IMR-90 (cell line): ENCODE measurements around the gene NSUN6. TPM values are rescaled to one million over a fixed set of nuclear protein-coding genes. Genes with fewer than 3 reads are reported as not detected.

Experiments used
- ATAC-seq: fragments of 200-7000 bp; cut with Tn5 transposase; 2 replicates; pipeline ENCODE4 v1.9.1; 2020; ENCODE audit warnings: low read depth, mild to moderate bottlenecking, moderate library complexity
- BruUV-seq: library from RNA; stranded (reverse); fragments of 400-500 nt; replicated peaks from 2 replicates; lab custom pipeline; 2021; lab: Mats Ljungman, UMichigan
- CTCF ChIA-PET: fragments of 300-600 bp; formaldehyde crosslinking; extraction: SDS; loops from one replicate; lab custom pipeline; 2021; ENCODE audit warnings: antibody characterized with exemption; lab: Yijun Ruan, JAX
- POLR2A ChIA-PET: fragments of 300-600 bp; sonication (Branson Sonifier 250); formaldehyde crosslinking; loops from one replicate; lab custom pipeline; 2022; ENCODE audit warnings: antibody characterized with exemption; ENCODE audit not compliant: unreplicated experiment; lab: Charles Lee
- DNase-seq: peaks from one replicate; pipeline ENCODE4 v3.0.0; 2013
- H2AFZ ChIP-seq: replicated peaks from 2 replicates; pipeline ENCODE3; 2013; ENCODE audit warnings: low read length, mild to moderate bottlenecking; ENCODE audit not compliant: poor library complexity
- H2AK5ac ChIP-seq: 2 replicates; pipeline ENCODE4 v1.6.1; 2013; ENCODE audit warnings: low read depth, low read length, inconsistent platforms
- H2AK9ac ChIP-seq: replicated peaks from 2 replicates; pipeline ENCODE3; 2013; ENCODE audit warnings: mild to moderate bottlenecking, low read depth, low read length, moderate library complexity; ENCODE audit not compliant: poor library complexity
- H2BK120ac ChIP-seq: 2 replicates; pipeline ENCODE4 v1.6.1; 2013; ENCODE audit warnings: low read depth, low read length, inconsistent platforms
- H2BK15ac ChIP-seq: 3 replicates; pipeline ENCODE4 v1.6.1; 2013; ENCODE audit warnings: low read depth, low read length, inconsistent platforms
- H2BK20ac ChIP-seq: 2 replicates; pipeline ENCODE4 v1.6.1; 2013; ENCODE audit warnings: low read depth, mild to moderate bottlenecking, inconsistent platforms, low read length, moderate library complexity
- H2BK5ac ChIP-seq: 2 replicates; pipeline ENCODE4 v1.6.1; 2013; ENCODE audit warnings: mild to moderate bottlenecking, low read depth, low read length, inconsistent platforms; ENCODE audit not compliant: poor library complexity, severe bottlenecking
- H3K14ac ChIP-seq: replicated peaks from 2 replicates; pipeline ENCODE4 v1.6.1; 2013; ENCODE audit warnings: low read depth, low read length, inconsistent platforms
- H3K18ac ChIP-seq: 2 replicates; pipeline ENCODE4 v1.6.1; 2013; ENCODE audit warnings: low read depth, low read length, control low read depth
- H3K23ac ChIP-seq: 2 replicates; pipeline ENCODE4 v1.6.1; 2013; ENCODE audit warnings: low read depth, low read length, inconsistent platforms
- H3K27ac ChIP-seq: 2 replicates; pipeline ENCODE4 v1.5.1; 2013; ENCODE audit warnings: mild to moderate bottlenecking, control low read depth, low read length; ENCODE audit not compliant: insufficient read depth
- H3K27me3 ChIP-seq: 2 replicates; pipeline ENCODE4 v1.6.1; 2013; ENCODE audit warnings: low read length; ENCODE audit not compliant: control insufficient read depth, insufficient read depth
- H3K36me3 ChIP-seq: 2 replicates; pipeline ENCODE4 v1.6.1; 2013; ENCODE audit warnings: low read length, mixed read lengths; ENCODE audit not compliant: control insufficient read depth, insufficient read depth
- H3K4ac ChIP-seq: 2 replicates; pipeline ENCODE4 v1.6.1; 2013; ENCODE audit warnings: low read depth, low read length, inconsistent platforms
- H3K4me1 ChIP-seq: 2 replicates; pipeline ENCODE4 v1.6.1; 2013; ENCODE audit warnings: low read length, mixed read lengths; ENCODE audit not compliant: control insufficient read depth, insufficient read depth
- H3K4me2 ChIP-seq: 2 replicates; pipeline ENCODE4 v1.6.1; 2013; ENCODE audit warnings: low read depth, mild to moderate bottlenecking, control low read depth, low read length, moderate library complexity
- H3K4me3 ChIP-seq: 2 replicates; pipeline ENCODE4 v1.5.1; 2013; ENCODE audit warnings: low read depth, mild to moderate bottlenecking, control low read depth, low read length, moderate library complexity; ENCODE audit not compliant: insufficient read depth
- H3K56ac ChIP-seq: 2 replicates; pipeline ENCODE4 v1.6.1; 2013; ENCODE audit warnings: low read length, inconsistent platforms; ENCODE audit not compliant: insufficient read depth; ENCODE audit errors: extremely low read depth
- H3K79me1 ChIP-seq, 2 experiments: 2 replicates each; pipeline ENCODE4 v1.6.1; 2013; ENCODE audit warnings: low read length in 2 of 2, inconsistent platforms in 1 of 2, low read depth in 1 of 2
- H3K9ac ChIP-seq: 2 replicates; pipeline ENCODE4 v1.6.1; 2013; ENCODE audit warnings: low read depth, low read length, control low read depth
- H3K9me1 ChIP-seq: 2 replicates; pipeline ENCODE4 v1.6.1; 2013; ENCODE audit warnings: low read length, inconsistent platforms; ENCODE audit not compliant: insufficient read depth
- H3K9me3 ChIP-seq: 2 replicates; pipeline ENCODE4 v1.6.1; 2013; ENCODE audit warnings: low read length; ENCODE audit not compliant: control insufficient read depth, insufficient read depth
- H4K20me1 ChIP-seq: 2 replicates; pipeline ENCODE4 v1.6.1; 2013; ENCODE audit warnings: low read length, inconsistent platforms; ENCODE audit not compliant: insufficient read depth
- H4K5ac ChIP-seq: 2 replicates; pipeline ENCODE4 v1.6.1; 2013; ENCODE audit warnings: mild to moderate bottlenecking, low read depth, low read length, control low read depth
- H4K8ac ChIP-seq, 2 experiments: 2 replicates each; pipeline ENCODE4 v1.6.1; 2013; ENCODE audit warnings: low read depth in 2 of 2, low read length in 2 of 2, control low read depth in 1 of 2, inconsistent platforms in 1 of 2
- H4K91ac ChIP-seq: 2 replicates; pipeline ENCODE4 v1.6.1; 2013; ENCODE audit warnings: low read depth, low read length, inconsistent platforms; ENCODE audit not compliant: insufficient read depth
- BHLHE40 ChIP-seq: fragments of 150-350 bp; IDR thresholded peaks from 2 replicates; pipeline ENCODE4 v1.6.1; 2016; ENCODE audit warnings: mild to moderate bottlenecking, low read depth, low read length
- CEBPB ChIP-seq: IDR thresholded peaks from 2 replicates; pipeline ENCODE4 v1.6.1; 2012; ENCODE audit warnings: low read depth, low read length, improper control_type of control experiment
- CHD1 ChIP-seq: IDR thresholded peaks from 2 replicates; pipeline ENCODE4 v1.6.1; 2012; ENCODE audit warnings: low read depth, low read length, improper control_type of control experiment
- CTCF ChIP-seq: conservative IDR thresholded peaks from 2 replicates; pipeline ENCODE4 v1.5.1; 2012; ENCODE audit warnings: mild to moderate bottlenecking, low read depth, low read length, improper control_type of control experiment
- ELK1 ChIP-seq: fragments of 150-350 bp; IDR thresholded peaks from 2 replicates; pipeline ENCODE4 v1.6.1; 2016; ENCODE audit warnings: low read depth, mild to moderate bottlenecking, low read length, moderate library complexity, borderline replicate concordance
- FOS ChIP-seq: fragments of 150-350 bp; IDR thresholded peaks from 2 replicates; pipeline ENCODE4 v1.6.1; 2016; ENCODE audit warnings: low read depth, low read length
- MAFK ChIP-seq: IDR thresholded peaks from 2 replicates; pipeline ENCODE4 v1.6.1; 2012; ENCODE audit warnings: low read depth, low read length, improper control_type of control experiment
- MAZ ChIP-seq: IDR thresholded peaks from 2 replicates; pipeline ENCODE4 v1.6.1; 2012; ENCODE audit warnings: low read depth, mild to moderate bottlenecking, low read length, improper control_type of control experiment, moderate library complexity, borderline replicate concordance
- MXI1 ChIP-seq: IDR thresholded peaks from 2 replicates; pipeline ENCODE4 v1.6.1; 2012; ENCODE audit warnings: low read depth, mild to moderate bottlenecking, low read length, moderate library complexity, borderline replicate concordance
- NFE2L2 ChIP-seq: fragments of 150-350 bp; IDR thresholded peaks from 2 replicates; pipeline ENCODE4 v1.6.1; 2016; ENCODE audit warnings: low read depth, mild to moderate bottlenecking, low read length
- POLR2A ChIP-seq: IDR thresholded peaks from 2 replicates; pipeline ENCODE4 v1.6.1; 2012; ENCODE audit warnings: mild to moderate bottlenecking, low read depth, low read length
- RAD21 ChIP-seq: IDR thresholded peaks from 2 replicates; pipeline ENCODE4 v1.6.1; 2012; ENCODE audit warnings: low read length, improper control_type of control experiment
- RCOR1 ChIP-seq: IDR thresholded peaks from 2 replicates; pipeline ENCODE4 v1.6.1; 2012; ENCODE audit warnings: mild to moderate bottlenecking, low read length, improper control_type of control experiment; ENCODE audit not compliant: insufficient replicate concordance
- RFX5 ChIP-seq: IDR thresholded peaks from 2 replicates; pipeline ENCODE4 v1.8.0; 2012; ENCODE audit warnings: low read depth, mild to moderate bottlenecking, low read length, moderate library complexity
- SMC3 ChIP-seq: fragments of 150-350 bp; IDR thresholded peaks from 2 replicates; pipeline ENCODE4 v1.6.1; 2016; ENCODE audit warnings: low read depth, mild to moderate bottlenecking, antibody characterized with exemption, low read length, moderate library complexity
- USF2 ChIP-seq: fragments of 150-350 bp; IDR thresholded peaks from 2 replicates; pipeline ENCODE4 v1.6.1; 2017; ENCODE audit warnings: mild to moderate bottlenecking, antibody characterized with exemption, low read length, low read depth
- WGBS, 2 experiments: methylation state at CpG; one replicate each; pipeline versions ENCODE4 v1.1.5 to v1.1.7; 2013; ENCODE audit warnings: missing lambda C conversion rate in 2 of 2; ENCODE audit not compliant: insufficient read length in 1 of 2; ENCODE audit errors: extremely low coverage in 2 of 2; 5-methylcytosine and 5-hydroxymethylcytosine counted together
- dilution Hi-C: fragments of 300-500 bp; cut with HindIII; formaldehyde crosslinking; loops from one replicate; pipeline ENCODE4 v1.14.3; 2018; ENCODE audit warnings: low sequenced_read_pairs; ENCODE audit not compliant: unreplicated experiment
- in situ Hi-C: fragments of 300-500 bp; cut with MboI; formaldehyde crosslinking; loops from 3 replicates; pipeline ENCODE4 v1.14.3; 2019; ENCODE audit warnings: low sequenced_read_pairs, inconsistent platforms, mixed read lengths
- intact Hi-C: fragments of 100-400 bp; cut with micrococcal nuclease; formaldehyde crosslinking; loops from 2 replicates; pipeline ENCODE4 v1.10.0; 2022
- polyA plus RNA-seq, 3 experiments: library from polyadenylated mRNA; depleted of rRNA; stranded (reverse); fragments of >200 nt; gene quantifications; 2 replicates each; pipeline ENCODE4 v1.2.3, GENCODE V29; 2012; ENCODE audit warnings: low replicate concordance in 1 of 3
- total RNA-seq: library from RNA; depleted of rRNA; stranded (reverse); fragments of >200 nt; gene quantifications from 2 replicates; pipeline ENCODE4 v1.2.3, GENCODE V29; 2012

NSUN6 gene
- total and polyA plus RNA-seq, 2 of the 4 experiments (the other 2 are of a cell fraction), result 4.6 to 11.5 TPM

- peak overlapping the region; percentile 83 for H2BK5ac ChIP-seq
- dilution Hi-C loops (no loop called here), in situ Hi-C loops (no loop called here), intact Hi-C loops (no loop called here)
- DNase-seq (no peak), ATAC-seq (no peak)
- no peaks in the 10 kb centered on the region for H3K9me1 ChIP-seq
- BruUV-seq, result no TSS peak
- H2BK120ac ChIP-seq, result no peak overlapping the region
- no peak overlapping the region for H3K9ac ChIP-seq
- no peak overlapping the region for H2AFZ ChIP-seq
- no peak overlapping the region for H3K18ac ChIP-seq
- H3K4me1 ChIP-seq, result no peaks in the 10 kb centered on the region
- ChIA-PET POLR2A (no interaction called here), CTCF (no interaction called here)
- 99 to 100% methylated on average over 5 of the region's 5 CpGs for whole genome bisulfite sequencing, 2 experiments
- no peaks in the 10 kb centered on the region for H3K79me1 ChIP-seq
- H4K5ac ChIP-seq, result no peak overlapping the region
- H3K56ac ChIP-seq, result no peak overlapping the region
- H3K27me3 ChIP-seq, result no peaks in the 10 kb centered on the region
- no peak overlapping the region for H3K27ac ChIP-seq
- no peaks in the 10 kb centered on the region for H4K20me1 ChIP-seq
- no peak overlapping the region for H2AK9ac ChIP-seq
- H3K9me3 ChIP-seq, result no peaks in the 10 kb centered on the region; the same call in 1 of the 2 replicates
- no peak overlapping the region for H3K4me2 ChIP-seq
- no peak overlapping the region for H4K91ac ChIP-seq
- no peak overlapping the region for H3K14ac ChIP-seq
- H3K4me3 ChIP-seq, result no peak overlapping the region
- H3K4ac ChIP-seq, result no peak overlapping the region
- no peak overlapping the region for H4K8ac ChIP-seq
- no peak overlapping the region for H2BK20ac ChIP-seq
- H2BK15ac ChIP-seq, result no peak overlapping the region
- TF ChIP-seq CHD1 (no peak), RCOR1 (no peak), ELK1 (no peak), SMC3 (no peak), POLR2A (no peak), NFE2L2 (no peak), RFX5 (no peak), RAD21 (no peak), MXI1 (no peak), USF2 (no peak), MAFK (no peak), MAZ (no peak), CEBPB (no peak), BHLHE40 (no peak), CTCF (no peak), FOS (no peak)
- H3K23ac ChIP-seq, result no peak overlapping the region
- H2AK5ac ChIP-seq, result no peak overlapping the region
- H3K36me3 ChIP-seq, result no peaks in the 10 kb centered on the region
Measured at GRCh38 chr10:18565006-18565405, 86.4 kb downstream of the NSUN6 start.
